IPS-20b (cell line): Measurements from ENCODE around the gene MDM4.

Source experiments
- H3K27ac ChIP-seq: one replicate; pipeline ENCODE4 v1.5.1; 2013; ENCODE audit warnings: low read length
- H3K27me3 ChIP-seq: 2 replicates; pipeline ENCODE4 v1.6.1; 2013; ENCODE audit warnings: mild to moderate bottlenecking, low read length, inconsistent platforms; ENCODE audit not compliant: insufficient read depth
- H3K36me3 ChIP-seq: 2 replicates; pipeline ENCODE4 v1.6.1; 2013; ENCODE audit warnings: low read depth, mild to moderate bottlenecking, inconsistent platforms, low read length, moderate library complexity; ENCODE audit not compliant: insufficient read depth
- H3K4me1 ChIP-seq: 2 replicates; pipeline ENCODE4 v1.6.1; 2013; ENCODE audit warnings: mild to moderate bottlenecking, control low read depth, inconsistent platforms, low read length, moderate library complexity; ENCODE audit not compliant: insufficient read depth
- H3K4me3 ChIP-seq: 2 replicates; pipeline ENCODE4 v1.5.1; 2013; ENCODE audit warnings: mild to moderate bottlenecking, low read length, inconsistent platforms
- H3K9ac ChIP-seq: 2 replicates; pipeline ENCODE4 v1.6.1; 2013; ENCODE audit warnings: low read depth, mild to moderate bottlenecking, inconsistent platforms, low read length, moderate library complexity
- H3K9me3 ChIP-seq: 2 replicates; pipeline ENCODE4 v1.6.1; 2013; ENCODE audit warnings: mild to moderate bottlenecking, low read depth, low read length, inconsistent platforms; ENCODE audit not compliant: insufficient read depth

The MDM4 gene

GRCh38 chr1:204575221-204576190, 59.3 kb downstream of the MDM4 start:
- Histone ChIP-seq H3K9ac (no peak overlapping the region), H3K27ac (no peak overlapping the region), H3K27me3 (peaks cover 59% of the 10 kb centered on the region), H3K4me3 (peak overlapping the region; percentile 28; the same call in 1 of the 2 replicates), H3K36me3 (no peaks in the 10 kb centered on the region), H3K9me3 (no peaks in the 10 kb centered on the region), H3K4me1 (peaks cover 63% of the 10 kb centered on the region)

GRCh38 chr1:204576422-204576821, 60.2 kb downstream of the MDM4 start:
- H3K27ac ChIP-seq, result no peak overlapping the region

GRCh38 chr1:204577794-204578478, 61.7 kb downstream of the MDM4 start:
- peaks cover 50% of the 10 kb centered on the region for H3K4me1 ChIP-seq
- peaks cover 55% of the 10 kb centered on the region for H3K27me3 ChIP-seq
- H3K27ac ChIP-seq, result no peak overlapping the region
- H3K4me3 ChIP-seq, result no peak overlapping the region
- no peaks in the 10 kb centered on the region for H3K36me3 ChIP-seq
- H3K9me3 ChIP-seq, result no peaks in the 10 kb centered on the region
- no peak overlapping the region for H3K9ac ChIP-seq

More at GRCh38 chr1:204576422-204576821, 60.2 kb downstream of the MDM4 start:
- Histone ChIP-seq H3K4me1 (peaks cover 59% of the 10 kb centered on the region), H3K36me3 (no peaks in the 10 kb centered on the region), H3K27me3 (peaks cover 59% of the 10 kb centered on the region), H3K4me3 (no peak overlapping the region; the same call in 1 of the 2 replicates), H3K9me3 (no peaks in the 10 kb centered on the region), H3K9ac (peak overlapping the region; percentile 10; the same call in 1 of the 2 replicates)

- H3K4me3 ChIP-seq, result peak overlapping the region; percentile 1; the same call in 1 of the 2 replicates
- no peaks in the 10 kb centered on the region for H3K36me3 ChIP-seq
- H3K4me1 ChIP-seq, result peaks cover 38% of the 10 kb centered on the region
- no peak overlapping the region for H3K27ac ChIP-seq
- no peak overlapping the region for H3K9ac ChIP-seq
- H3K9me3 ChIP-seq, result no peaks in the 10 kb centered on the region
- peaks cover 46% of the 10 kb centered on the region for H3K27me3 ChIP-seq
Measured at GRCh38 chr1:204578867-204579664, 62.9 kb downstream of the MDM4 start.

GRCh38 chr1:204579681-204580080, 63.5 kb downstream of the MDM4 start:
- H3K9ac ChIP-seq, result no peak overlapping the region
- no peak overlapping the region; the same call in 1 of the 2 replicates for H3K4me3 ChIP-seq
- no peaks in the 10 kb centered on the region for H3K9me3 ChIP-seq
- H3K27me3 ChIP-seq, result peaks cover 43% of the 10 kb centered on the region
- no peaks in the 10 kb centered on the region for H3K36me3 ChIP-seq
- H3K27ac ChIP-seq, result no peak overlapping the region
- H3K4me1 ChIP-seq, result peaks cover 33% of the 10 kb centered on the region

GRCh38 chr1:204580862-204581261, 64.7 kb downstream of the MDM4 start:
- Histone ChIP-seq H3K9ac (no peak overlapping the region), H3K27me3 (peaks cover 31% of the 10 kb centered on the region; the same call in 1 of the 2 replicates), H3K36me3 (no peaks in the 10 kb centered on the region), H3K27ac (no peak overlapping the region), H3K4me1 (peaks cover 22% of the 10 kb centered on the region), H3K9me3 (no peaks in the 10 kb centered on the region), H3K4me3 (no peak overlapping the region)

- peaks cover 13% of the 10 kb centered on the region; the same call in 1 of the 2 replicates for H3K4me1 ChIP-seq
- H3K27me3 ChIP-seq, result peaks cover 27% of the 10 kb centered on the region; the same call in 1 of the 2 replicates
- 0 out of 2 replicates have a peak, but pooled peaks cover 3% of the 10 kb centered on the region for H3K9me3 ChIP-seq
- no peaks in the 10 kb centered on the region for H3K36me3 ChIP-seq
- no peak overlapping the region for H3K9ac ChIP-seq
- H3K27ac ChIP-seq, result no peak overlapping the region
- H3K4me3 ChIP-seq, result no peak overlapping the region
Measured at GRCh38 chr1:204581759-204582158, 65.6 kb downstream of the MDM4 start.

GRCh38 chr1:204583909-204584632, 67.9 kb downstream of the MDM4 start:
- Histone ChIP-seq H3K9me3 (0 out of 2 replicates have a peak, but pooled peaks cover 4% of the 10 kb centered on the region), H3K9ac (no peak overlapping the region), H3K27ac (no peak overlapping the region), H3K4me3 (no peak overlapping the region), H3K4me1 (peaks cover 4% of the 10 kb centered on the region), H3K27me3 (peaks cover 10% of the 10 kb centered on the region; the same call in 1 of the 2 replicates), H3K36me3 (no peaks in the 10 kb centered on the region)

GRCh38 chr1:204584699-204585372, 68.6 kb downstream of the MDM4 start:
- 0 out of 2 replicates have a peak, but pooled peaks cover 4% of the 10 kb centered on the region for H3K9me3 ChIP-seq
- H3K36me3 ChIP-seq, result no peaks in the 10 kb centered on the region
- peaks cover 7% of the 10 kb centered on the region for H3K4me1 ChIP-seq
- no peak overlapping the region for H3K4me3 ChIP-seq
- peaks cover 3% of the 10 kb centered on the region; the same call in 1 of the 2 replicates for H3K27me3 ChIP-seq
- H3K9ac ChIP-seq, result no peak overlapping the region
- H3K27ac ChIP-seq, result no peak overlapping the region

GRCh38 chr1:204587621-204588020, 71.4 kb downstream of the MDM4 start:
- Histone ChIP-seq H3K9ac (no peak overlapping the region), H3K4me1 (peaks cover 7% of the 10 kb centered on the region)

More at GRCh38 chr1:204587621-204588020, 71.4 kb downstream of the MDM4 start:
- Histone ChIP-seq H3K4me3 (no peak overlapping the region), H3K27ac (no peak overlapping the region), H3K27me3 (no peaks in the 10 kb centered on the region), H3K9me3 (0 out of 2 replicates have a peak, but pooled peaks cover 4% of the 10 kb centered on the region), H3K36me3 (no peaks in the 10 kb centered on the region)
